Renal cortical epithelial cell (primary cell): ENCODE measurements around the gene CHST15. TPM values are rescaled to one million over a fixed set of nuclear protein-coding genes. Genes with fewer than 3 reads are reported as not detected.

Experiments used
- DNase-seq: peaks from one replicate; pipeline ENCODE4 v3.0.0-alpha.2; 2011; ENCODE audit warnings: low read depth
- total RNA-seq: library from RNA; depleted of rRNA; stranded (reverse); fragments of >200 nt; gene quantifications from 2 replicates; pipeline ENCODE4 v1.2.3, GENCODE V29; 2014

Gene CHST15
- total RNA-seq, 1 donor from 2014 or later = 38.3 TPM

DNA sequence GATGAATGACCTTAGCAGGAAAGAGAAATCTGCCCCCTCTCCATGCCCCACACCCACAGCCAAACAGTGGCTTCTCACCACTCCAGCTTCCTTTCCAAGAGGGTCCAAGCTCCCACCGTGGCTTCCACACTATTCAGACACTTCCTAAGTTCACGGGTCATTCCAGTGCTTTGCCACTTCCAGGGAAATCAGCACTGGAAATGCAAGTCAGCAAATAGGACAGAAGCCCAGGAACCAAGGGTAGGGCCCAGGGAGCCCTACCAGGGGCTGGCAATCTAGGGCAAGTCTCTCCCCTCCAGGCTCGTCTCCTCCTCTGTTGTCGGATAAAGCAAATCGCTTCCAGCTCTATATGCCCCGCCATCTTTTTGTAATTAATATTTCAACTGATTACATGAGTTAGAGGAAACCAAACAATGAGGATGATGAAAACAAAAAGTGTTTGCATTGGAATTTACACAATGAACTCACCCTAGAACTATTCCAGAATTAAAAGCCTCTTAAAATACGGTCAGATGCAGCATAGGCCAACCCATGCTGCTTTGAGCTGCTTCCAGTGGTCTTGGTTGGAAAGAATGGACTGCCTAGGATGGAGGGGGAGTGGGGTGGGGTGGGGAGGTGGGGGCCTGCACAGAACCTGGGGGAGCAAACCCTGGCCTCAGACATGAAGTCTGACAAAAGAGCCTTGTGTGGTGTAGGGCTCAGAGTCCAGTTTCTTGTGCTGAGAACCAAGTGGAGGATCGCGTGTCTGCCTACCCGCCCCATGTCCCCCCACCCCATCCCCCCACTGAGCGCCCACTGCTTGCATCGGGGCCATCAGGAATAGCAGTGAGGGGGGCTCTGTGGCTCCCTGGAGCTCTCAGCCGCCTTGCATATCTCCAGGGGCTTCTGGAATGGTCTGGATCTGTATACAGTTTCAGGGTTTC, 127.2 kb downstream of the CHST15 start:
- no peak for DNase-seq

DNA sequence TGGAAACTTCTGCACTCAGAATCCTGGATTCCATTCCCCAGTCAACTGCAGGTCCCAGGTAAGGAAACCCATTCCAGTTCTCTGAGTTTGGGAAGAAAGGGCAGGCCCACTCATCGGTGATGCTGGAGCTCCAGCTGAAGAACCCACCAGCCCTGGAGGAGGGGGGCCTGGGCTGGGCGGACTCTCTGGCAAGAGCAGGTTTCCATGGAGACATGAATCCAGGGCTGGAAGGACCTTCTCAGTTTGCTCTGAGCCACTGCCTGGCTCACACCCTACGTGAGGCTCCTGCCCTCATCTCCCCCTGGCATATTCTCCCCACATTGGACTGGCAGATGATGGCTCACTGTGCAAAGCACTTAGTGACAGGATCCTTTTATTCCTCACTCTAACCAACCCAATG, 128.4 kb downstream of the CHST15 start:
- no peak for DNase-seq

DNA sequence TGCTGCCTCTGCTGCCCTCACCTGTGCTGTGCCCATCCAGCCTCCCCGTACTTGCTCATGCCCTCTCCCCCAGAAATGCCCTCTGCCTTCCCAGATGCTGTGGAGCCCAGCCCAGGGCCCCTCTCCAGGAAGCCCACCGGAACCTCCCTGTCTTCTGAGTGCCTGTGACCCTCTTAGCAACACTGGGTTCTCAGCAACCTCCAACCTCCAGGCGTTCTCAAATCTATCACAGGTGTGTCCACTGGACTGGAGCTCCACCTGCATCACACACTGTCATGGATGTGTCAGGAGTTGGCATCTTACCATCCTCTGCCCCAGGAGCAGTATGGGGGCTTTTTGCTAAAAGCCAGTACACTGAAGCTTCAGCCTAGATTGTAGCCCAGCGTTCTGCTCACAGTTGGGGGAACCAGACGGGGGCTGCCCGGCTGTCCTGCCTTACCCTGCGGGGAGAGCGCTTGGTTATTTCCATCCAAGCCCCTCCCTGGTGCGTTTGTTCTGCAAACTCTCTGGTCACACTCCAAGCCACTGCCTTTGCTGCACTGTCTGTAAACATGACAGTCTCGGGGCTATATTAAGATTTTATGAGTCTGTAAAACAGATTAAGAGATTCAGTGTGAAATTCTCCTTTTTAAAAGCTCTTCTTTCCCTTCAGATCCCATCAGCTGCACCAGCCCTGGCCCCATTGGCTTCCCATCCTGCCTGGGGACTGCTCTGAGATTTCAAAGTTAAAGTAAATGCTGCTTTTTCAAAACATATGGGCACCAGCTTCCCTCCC, 130.5 kb downstream of the CHST15 start:
- DNase-seq = no peak

DNA sequence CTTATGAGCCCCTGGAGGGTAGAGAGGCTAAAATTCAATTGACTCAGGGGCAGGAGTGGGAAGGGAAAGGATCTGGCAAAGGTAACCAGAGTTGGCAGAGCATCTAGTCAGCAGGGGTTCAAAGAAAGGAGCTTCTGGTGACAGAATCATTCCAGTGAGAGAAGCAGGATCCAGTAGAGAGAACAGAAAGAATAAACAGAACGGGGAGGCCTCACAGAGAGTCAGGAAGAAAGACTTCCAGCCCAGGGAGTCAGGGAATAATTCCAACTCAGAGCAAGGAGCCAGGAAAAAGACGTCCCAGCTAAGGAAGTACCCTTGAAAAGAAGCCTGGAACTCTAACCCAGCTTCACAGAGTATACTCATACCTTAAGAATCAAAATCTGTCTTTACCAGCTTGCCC, 135.2 kb downstream of the CHST15 start:
- DNase-seq = no peak

Other genes with a start within 250 kb of the CHST15 start
- gene CPXM2, start 201.8 kb downstream of the CHST15 start, total RNA-seq = 1.1 and 1.7 TPM in 2 replicates